Ascending aorta (tissue), 2 donors: ENCODE data around the gene OR6X1. TPM values are rescaled to one million over a fixed set of nuclear protein-coding genes. Genes with fewer than 3 reads are reported as not detected.

ENCODE experiments used
- DNase-seq, 2 donors: peaks; one replicate each; pipeline ENCODE4 v3.0.0-alpha.2; 2019; ENCODE audit warnings: low spot score in 2 of 2
- H3K27ac ChIP-seq, 2 donors: fragments of 200-600 bp; sonication (generic); one replicate each; pipeline ENCODE4 v1.5.1; 2016 to 2017; ENCODE audit warnings: mild to moderate bottlenecking in 1 of 2
- H3K27me3 ChIP-seq: fragments of 200-600 bp; sonication (generic); one replicate; pipeline ENCODE4 v1.5.1; 2017
- H3K36me3 ChIP-seq, 2 donors: fragments of 200-600 bp; sonication (generic); one replicate each; pipeline ENCODE4 v1.5.1; 2016
- H3K4me1 ChIP-seq, 2 donors: fragments of 200-600 bp; sonication (generic); one replicate each; pipeline ENCODE4 v1.5.1; 2016 to 2017; ENCODE audit warnings: mild to moderate bottlenecking in 1 of 2
- H3K4me3 ChIP-seq, 2 donors: fragments of 200-600 bp; sonication (generic); one replicate each; pipeline ENCODE4 v1.5.1; 2016 to 2017; ENCODE audit warnings: mild to moderate bottlenecking in 1 of 2
- H3K9me3 ChIP-seq, 2 donors: fragments of 200-600 bp; sonication (generic); one replicate each; pipeline ENCODE4 v1.5.1; 2016
- intact Hi-C: fragments of 100-400 bp; cut with DNase I; formaldehyde crosslinking; loops from one replicate; pipeline ENCODE4 v1.15.1; 2023
- total RNA-seq: library from RNA; depleted of rRNA; stranded (reverse); fragments of >200 nt; gene quantifications from one replicate; pipeline ENCODE4 v1.1.0, GENCODE V29; 2016
- TF ChIP-seq, protein P1 (sequence below), 3 experiments: fragments of 200-600 bp in 2 of 3; fragments of 450-650 bp in 1 of 3; sonication (generic) in 2 of 3; IDR thresholded peaks; one replicate each; pipeline ENCODE4 v1.5.1; 2016 to 2019; ENCODE audit warnings: antibody characterized with exemption in 3 of 3, mild to moderate bottlenecking in 1 of 3, moderate library complexity in 1 of 3

The OR6X1 gene
- total RNA-seq, 1 donor from 2014 or later = not detected

DNA sequence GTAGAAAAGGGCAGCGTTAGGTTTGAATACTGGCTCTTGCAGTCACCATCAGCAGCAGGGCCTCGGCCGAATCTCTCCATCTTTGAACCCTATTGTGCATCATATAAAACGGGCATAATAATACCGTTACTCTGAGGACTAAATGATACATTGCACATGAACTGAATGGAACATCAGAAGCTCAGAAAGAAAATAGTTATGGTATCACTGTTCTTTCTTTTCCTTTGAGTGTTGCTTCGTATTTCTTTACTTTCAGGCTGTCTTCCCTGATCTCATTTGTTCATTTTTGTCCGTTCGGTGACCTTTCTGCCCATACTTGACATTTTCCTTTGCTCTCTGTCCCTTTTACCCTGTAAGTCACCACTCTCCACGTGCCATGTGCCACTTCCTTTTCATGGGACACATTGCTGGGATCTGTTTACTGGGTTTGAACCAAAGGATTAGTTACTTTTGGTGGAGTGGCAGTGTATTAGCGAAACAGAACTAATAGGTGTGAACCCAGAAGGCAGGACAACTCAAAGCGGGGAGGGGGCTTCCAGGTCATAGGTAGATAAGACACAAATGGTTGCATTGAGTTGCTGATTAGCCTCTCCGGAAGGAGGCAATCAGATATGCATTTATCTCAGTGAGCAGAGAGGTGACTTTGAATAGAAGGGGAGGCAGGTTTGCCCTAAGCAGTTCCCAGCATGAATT, 12.1 kb downstream of the OR6X1 start:
- Histone ChIP-seq H3K9me3 (no peaks in the 10 kb centered on the region), H3K27me3 (no peaks in the 10 kb centered on the region), H3K36me3 (no peaks in the 10 kb centered on the region), H3K4me3 (peak overlapping the region; percentile 90 to 94), H3K27ac (peak overlapping the region; percentile 81 to 87), H3K4me1 (peaks cover 0 to 14% of the 10 kb centered on the region in 2 donors)
- no peak for DNase-seq
- intact Hi-C loops = no loop called here
- TF ChIP-seq, protein P1, sequence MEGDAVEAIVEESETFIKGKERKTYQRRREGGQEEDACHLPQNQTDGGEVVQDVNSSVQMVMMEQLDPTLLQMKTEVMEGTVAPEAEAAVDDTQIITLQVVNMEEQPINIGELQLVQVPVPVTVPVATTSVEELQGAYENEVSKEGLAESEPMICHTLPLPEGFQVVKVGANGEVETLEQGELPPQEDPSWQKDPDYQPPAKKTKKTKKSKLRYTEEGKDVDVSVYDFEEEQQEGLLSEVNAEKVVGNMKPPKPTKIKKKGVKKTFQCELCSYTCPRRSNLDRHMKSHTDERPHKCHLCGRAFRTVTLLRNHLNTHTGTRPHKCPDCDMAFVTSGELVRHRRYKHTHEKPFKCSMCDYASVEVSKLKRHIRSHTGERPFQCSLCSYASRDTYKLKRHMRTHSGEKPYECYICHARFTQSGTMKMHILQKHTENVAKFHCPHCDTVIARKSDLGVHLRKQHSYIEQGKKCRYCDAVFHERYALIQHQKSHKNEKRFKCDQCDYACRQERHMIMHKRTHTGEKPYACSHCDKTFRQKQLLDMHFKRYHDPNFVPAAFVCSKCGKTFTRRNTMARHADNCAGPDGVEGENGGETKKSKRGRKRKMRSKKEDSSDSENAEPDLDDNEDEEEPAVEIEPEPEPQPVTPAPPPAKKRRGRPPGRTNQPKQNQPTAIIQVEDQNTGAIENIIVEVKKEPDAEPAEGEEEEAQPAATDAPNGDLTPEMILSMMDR (IDR thresholded peaks at IDR 0.05) = no peak

DNA sequence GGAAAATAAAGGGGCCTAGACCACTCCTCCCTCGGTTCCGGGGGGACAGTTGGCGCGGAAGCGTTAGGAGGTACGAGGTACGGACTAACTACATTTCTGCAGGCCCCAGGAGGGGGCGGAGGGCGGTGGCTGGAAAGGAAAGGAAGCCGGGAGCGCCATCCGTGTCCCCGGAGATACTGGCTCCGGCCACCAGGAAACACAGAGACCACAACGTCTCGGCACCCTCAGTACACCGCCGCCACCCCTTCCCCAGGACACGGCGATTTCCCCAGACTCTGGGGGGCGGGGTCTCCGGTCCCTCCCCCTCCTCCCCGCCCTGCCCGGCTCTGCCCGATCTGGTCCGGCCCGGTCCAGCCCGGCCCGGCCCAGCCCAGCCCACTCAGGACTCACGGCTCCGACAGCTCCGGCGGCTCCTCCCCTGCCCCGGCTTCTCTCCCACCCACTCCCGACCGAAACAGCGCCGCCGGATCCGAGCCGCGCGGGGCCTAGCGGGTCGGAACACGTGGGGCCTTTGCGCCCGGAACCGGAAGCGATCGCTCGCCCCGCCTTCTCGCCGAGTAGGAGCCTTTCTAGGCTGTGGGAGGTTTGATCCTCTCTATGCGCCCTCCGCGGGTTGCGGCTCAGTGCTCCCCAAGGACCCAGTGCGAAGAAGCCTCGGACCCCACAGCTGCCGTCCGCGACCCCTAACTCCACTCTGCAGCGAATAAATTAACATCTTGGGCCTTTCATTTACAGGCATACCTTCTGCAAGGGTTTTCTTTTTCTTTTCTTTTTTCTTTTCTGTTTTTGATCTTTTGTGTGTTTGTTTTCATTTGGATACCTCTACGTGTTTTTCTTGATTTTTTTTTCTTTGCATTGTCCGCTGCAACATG, 12.9 kb downstream of the OR6X1 start, which contains the start of gene ZNF202:
ZNF202 (minus strand) TSS at position 502 of the 872 bp plus-strand sequence. CDS start 10,772 bp downstream, outside the sequence.
- no peaks in the 10 kb centered on the region for H3K27me3 ChIP-seq
- peaks cover 0 to 3% of the 10 kb centered on the region in 2 donors for H3K36me3 ChIP-seq
- H3K9me3 ChIP-seq = no peaks in the 10 kb centered on the region
- TF ChIP-seq, protein P1 (IDR thresholded peaks at IDR 0.05) = peak in 2 of 3 experiments; percentile 1 to 18
- peak; percentile 59 to 94 for DNase-seq
- H3K4me3 ChIP-seq = peak within 1 kb of the TSS; percentile 90 to 94
- intact Hi-C loops = no loop called here
- H3K27ac ChIP-seq = peak within 1 kb of the TSS; percentile 81 to 87
- peaks cover 0 to 14% of the 10 kb centered on the region in 2 donors for H3K4me1 ChIP-seq

DNA sequence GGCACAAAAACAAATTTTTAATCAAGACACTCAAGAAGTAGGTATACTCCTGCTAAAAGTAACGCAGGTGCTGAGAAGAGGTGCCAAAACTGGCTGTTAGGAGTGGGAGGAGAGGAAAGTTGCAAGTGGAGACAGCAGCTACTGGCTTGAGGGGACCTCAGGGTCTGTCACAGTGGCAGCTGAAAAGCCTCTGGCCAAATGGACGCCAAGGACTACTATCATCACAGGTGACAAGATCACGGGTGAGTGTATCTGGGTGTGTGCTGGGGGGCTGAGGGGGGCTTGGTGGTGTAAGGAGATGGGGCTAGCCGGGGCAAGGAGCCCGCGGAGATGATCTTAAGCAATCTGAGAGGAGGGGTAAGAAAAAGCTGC, 13.5 kb downstream of the OR6X1 start:
- peaks cover 0 to 14% of the 10 kb centered on the region in 2 donors for H3K4me1 ChIP-seq
- no peak for DNase-seq
- intact Hi-C loops = no loop called here
- no peaks in the 10 kb centered on the region for H3K9me3 ChIP-seq
- H3K36me3 ChIP-seq = peaks cover 0 to 9% of the 10 kb centered on the region in 2 donors
- TF ChIP-seq, protein P1 (IDR thresholded peaks at IDR 0.05) = no peak
- peak overlapping the region; percentile 90 to 94 for H3K4me3 ChIP-seq
- H3K27ac ChIP-seq = peak overlapping the region; percentile 81 to 87
- H3K27me3 ChIP-seq = no peaks in the 10 kb centered on the region

DNA sequence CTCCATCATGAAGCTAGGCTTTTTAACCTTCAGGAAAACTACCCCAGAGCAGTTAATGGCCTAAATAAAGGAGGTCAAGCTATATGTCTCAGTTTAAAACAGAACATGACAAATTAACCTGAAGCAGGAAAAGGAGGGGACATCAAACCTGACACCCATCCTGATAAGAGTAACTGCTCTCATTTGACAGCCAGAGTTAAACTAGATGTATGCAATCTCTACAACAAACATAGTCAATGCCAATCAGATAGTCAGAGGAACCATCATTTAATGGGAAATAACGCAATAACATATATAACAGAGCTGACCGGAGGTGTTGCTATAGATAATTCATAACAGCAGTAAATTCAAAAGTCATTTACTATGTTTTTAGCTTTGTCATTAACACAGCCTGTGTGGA, 15.9 kb downstream of the OR6X1 start:
- peaks cover 0 to 23% of the 10 kb centered on the region in 2 donors for H3K36me3 ChIP-seq

DNA sequence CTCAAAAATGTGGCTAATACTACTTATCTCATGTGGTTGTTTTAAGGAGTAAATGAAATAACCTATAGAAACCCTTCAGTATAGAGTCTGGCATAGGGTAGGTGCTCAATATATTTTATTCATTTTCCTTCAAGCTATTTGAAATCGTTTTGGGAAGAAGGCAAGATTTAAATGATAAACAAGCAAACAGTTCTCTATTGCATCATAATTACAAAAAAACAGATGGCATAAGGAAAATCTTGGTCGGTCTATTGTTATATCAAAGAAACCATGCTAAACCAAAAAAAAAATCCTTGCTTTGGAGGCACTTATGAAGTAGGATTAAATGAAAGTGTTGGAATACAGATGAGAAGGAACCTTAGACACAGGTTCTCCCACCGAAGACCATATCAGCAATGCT, 17.5 kb downstream of the OR6X1 start:
- H3K27ac ChIP-seq = no peak overlapping the region
- no peak for DNase-seq
- H3K9me3 ChIP-seq = no peaks in the 10 kb centered on the region
- peaks cover 0 to 5% of the 10 kb centered on the region in 2 donors for H3K4me1 ChIP-seq
- H3K36me3 ChIP-seq = peaks cover 0 to 23% of the 10 kb centered on the region in 2 donors
- intact Hi-C loops = no loop called here
- no peaks in the 10 kb centered on the region for H3K27me3 ChIP-seq
- H3K4me3 ChIP-seq = no peak overlapping the region
- TF ChIP-seq, protein P1 (IDR thresholded peaks at IDR 0.05) = no peak

More for the DNA sequence above, 15.9 kb downstream of the OR6X1 start:
- no peak for DNase-seq
- H3K9me3 ChIP-seq = no peaks in the 10 kb centered on the region
- H3K4me1 ChIP-seq = peaks cover 0 to 14% of the 10 kb centered on the region in 2 donors
- intact Hi-C loops = no loop called here
- no peaks in the 10 kb centered on the region for H3K27me3 ChIP-seq
- no peak overlapping the region for H3K4me3 ChIP-seq
- TF ChIP-seq, protein P1 (IDR thresholded peaks at IDR 0.05) = no peak
- no peak overlapping the region for H3K27ac ChIP-seq
